ENCODE results near the gene SP8. TPM values are rescaled to one million over a fixed set of nuclear protein-coding genes. Genes with fewer than 3 reads are reported as not detected.

Gene SP8
- total RNA-seq, 1 experiment from 2014 or later = not detected

DNA sequence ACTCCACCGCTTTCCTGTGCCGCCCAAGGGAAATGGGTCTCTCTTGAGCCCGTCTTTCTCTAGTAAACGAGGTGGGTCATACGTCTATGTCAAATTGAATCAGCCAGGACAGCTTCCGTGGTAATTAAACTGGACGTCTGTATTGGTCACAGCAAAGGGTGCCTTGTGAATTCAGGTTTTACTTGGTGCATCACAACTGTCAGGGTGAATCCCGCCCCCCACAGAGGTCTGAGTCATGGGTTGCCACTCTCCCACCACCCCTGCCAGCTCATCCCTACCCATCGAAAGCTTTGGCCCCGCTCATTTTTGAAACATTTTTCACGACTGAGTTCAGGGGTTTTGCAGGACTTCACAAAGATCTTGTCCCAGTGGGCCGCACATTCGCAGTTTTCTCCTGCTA, 8.0 kb upstream of the SP8 start:
- DNase-seq = no peak
- peaks cover 14% of the 10 kb centered on the region for H3K36me3 Mint-ChIP-seq (ENCODE audit: insufficient read depth, unreplicated experiment)
- no peak overlapping the region for H3K4me3 Mint-ChIP-seq (ENCODE audit: low read depth, unreplicated experiment)
- TF ChIP-seq, protein P1, sequence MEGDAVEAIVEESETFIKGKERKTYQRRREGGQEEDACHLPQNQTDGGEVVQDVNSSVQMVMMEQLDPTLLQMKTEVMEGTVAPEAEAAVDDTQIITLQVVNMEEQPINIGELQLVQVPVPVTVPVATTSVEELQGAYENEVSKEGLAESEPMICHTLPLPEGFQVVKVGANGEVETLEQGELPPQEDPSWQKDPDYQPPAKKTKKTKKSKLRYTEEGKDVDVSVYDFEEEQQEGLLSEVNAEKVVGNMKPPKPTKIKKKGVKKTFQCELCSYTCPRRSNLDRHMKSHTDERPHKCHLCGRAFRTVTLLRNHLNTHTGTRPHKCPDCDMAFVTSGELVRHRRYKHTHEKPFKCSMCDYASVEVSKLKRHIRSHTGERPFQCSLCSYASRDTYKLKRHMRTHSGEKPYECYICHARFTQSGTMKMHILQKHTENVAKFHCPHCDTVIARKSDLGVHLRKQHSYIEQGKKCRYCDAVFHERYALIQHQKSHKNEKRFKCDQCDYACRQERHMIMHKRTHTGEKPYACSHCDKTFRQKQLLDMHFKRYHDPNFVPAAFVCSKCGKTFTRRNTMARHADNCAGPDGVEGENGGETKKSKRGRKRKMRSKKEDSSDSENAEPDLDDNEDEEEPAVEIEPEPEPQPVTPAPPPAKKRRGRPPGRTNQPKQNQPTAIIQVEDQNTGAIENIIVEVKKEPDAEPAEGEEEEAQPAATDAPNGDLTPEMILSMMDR (IDR thresholded peaks at IDR 0.05; ENCODE audit: unreplicated experiment) = no peak
- H3K9me3 Mint-ChIP-seq (ENCODE audit: low read depth, unreplicated experiment) = no peaks in the 10 kb centered on the region
- no peak overlapping the region for H3K27ac Mint-ChIP-seq (ENCODE audit: unreplicated experiment)
- peaks cover 15% of the 10 kb centered on the region for H3K4me1 Mint-ChIP-seq (ENCODE audit: low read depth, unreplicated experiment)
- CTCF ChIA-PET = no interaction called here
- H3K27me3 Mint-ChIP-seq (ENCODE audit: unreplicated experiment) = peaks cover 97% of the 10 kb centered on the region
- intact Hi-C loops (cut with micrococcal nuclease; ENCODE audit: unreplicated experiment) = no loop called here
- no TSS peak for BruUV-seq (replicated peaks)

DNA sequence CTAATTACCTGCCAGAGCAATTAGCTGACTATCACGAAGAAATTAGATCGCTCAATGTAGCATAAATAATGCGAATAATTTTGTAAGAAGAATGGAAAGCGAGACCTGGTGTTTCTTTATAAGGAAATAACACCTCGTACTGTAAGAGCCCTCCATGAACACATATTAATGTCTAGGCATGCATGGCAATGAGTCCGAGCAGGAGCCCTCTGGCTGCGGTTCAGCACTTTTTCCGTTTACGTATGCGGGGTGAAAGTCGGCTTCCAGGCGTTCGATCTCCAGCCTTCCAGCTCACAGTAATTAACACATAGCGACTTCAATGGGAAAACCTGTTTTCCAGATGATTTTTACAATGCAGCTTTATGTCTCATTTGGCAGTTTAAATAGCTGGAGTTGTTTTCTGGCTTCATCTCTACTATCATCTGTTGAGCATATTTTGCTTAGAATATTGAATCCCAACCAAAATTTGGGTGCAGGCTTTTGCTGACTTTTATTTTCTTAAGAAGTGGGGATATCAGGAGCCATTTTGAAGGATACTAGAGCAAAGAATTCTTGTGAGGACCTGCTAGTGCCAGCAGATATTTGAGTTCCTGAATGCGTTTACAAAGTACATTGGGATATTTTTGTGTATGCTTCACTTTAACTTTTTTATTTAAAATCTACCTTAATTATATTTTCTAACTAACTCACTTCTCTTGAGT, 7.2 kb upstream of the SP8 start:
- H3K27ac Mint-ChIP-seq (ENCODE audit: unreplicated experiment) = no peak overlapping the region
- H3K36me3 Mint-ChIP-seq (ENCODE audit: insufficient read depth, unreplicated experiment) = peaks cover 13% of the 10 kb centered on the region
- peaks cover 15% of the 10 kb centered on the region for H3K4me1 Mint-ChIP-seq (ENCODE audit: low read depth, unreplicated experiment)
- TF ChIP-seq, protein P1 (IDR thresholded peaks at IDR 0.05; ENCODE audit: unreplicated experiment) = no peak
- peaks cover 97% of the 10 kb centered on the region for H3K27me3 Mint-ChIP-seq (ENCODE audit: unreplicated experiment)
- intact Hi-C loops (cut with micrococcal nuclease; ENCODE audit: unreplicated experiment) = no loop called here
- H3K4me3 Mint-ChIP-seq (ENCODE audit: low read depth, unreplicated experiment) = no peak overlapping the region
- H3K9me3 Mint-ChIP-seq (ENCODE audit: low read depth, unreplicated experiment) = no peaks in the 10 kb centered on the region
- no peak for DNase-seq
- CTCF ChIA-PET = no interaction called here
- BruUV-seq (replicated peaks) = no TSS peak

DNA sequence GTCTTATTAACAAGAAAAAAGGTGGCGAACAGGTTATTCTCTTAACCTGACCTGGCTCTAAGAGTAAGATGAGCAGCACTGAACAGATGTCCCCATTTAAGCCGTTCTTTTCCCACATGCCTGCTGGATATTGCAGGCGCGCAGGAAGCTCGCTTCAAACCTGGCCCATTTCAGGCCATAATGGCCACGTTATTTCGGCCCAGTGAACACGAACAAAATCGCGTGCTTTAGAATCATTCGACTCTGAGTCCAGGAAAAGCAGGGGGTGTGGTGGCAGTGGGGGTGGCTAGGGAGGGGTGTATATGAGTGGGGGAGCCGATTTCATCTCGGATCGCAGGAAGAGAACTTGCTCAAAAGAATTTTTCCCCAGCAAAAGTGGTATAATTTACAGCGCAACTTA, 6.6 kb upstream of the SP8 start:
- Mint-ChIP-seq H3K36me3 (ENCODE audit: insufficient read depth, unreplicated experiment) (peaks cover 10% of the 10 kb centered on the region), H3K27me3 (ENCODE audit: unreplicated experiment) (peaks cover 99% of the 10 kb centered on the region), H3K4me1 (ENCODE audit: low read depth, unreplicated experiment) (peaks cover 15% of the 10 kb centered on the region), H3K9me3 (ENCODE audit: low read depth, unreplicated experiment) (no peaks in the 10 kb centered on the region), H3K27ac (ENCODE audit: unreplicated experiment) (no peak overlapping the region), H3K4me3 (ENCODE audit: low read depth, unreplicated experiment) (no peak overlapping the region)
- DNase-seq = no peak
- TF ChIP-seq, protein P1 (IDR thresholded peaks at IDR 0.05; ENCODE audit: unreplicated experiment) = no peak
- BruUV-seq (replicated peaks) = no TSS peak
- CTCF ChIA-PET = interaction anchor here (0.6 to 0.7 kb wide), 2 partner anchors 1022 to 1206 kb away, joined by 3 to 6 read pairs; no protein-coding TSS in a partner anchor
- intact Hi-C loops (cut with micrococcal nuclease; ENCODE audit: unreplicated experiment) = no loop called here

DNA sequence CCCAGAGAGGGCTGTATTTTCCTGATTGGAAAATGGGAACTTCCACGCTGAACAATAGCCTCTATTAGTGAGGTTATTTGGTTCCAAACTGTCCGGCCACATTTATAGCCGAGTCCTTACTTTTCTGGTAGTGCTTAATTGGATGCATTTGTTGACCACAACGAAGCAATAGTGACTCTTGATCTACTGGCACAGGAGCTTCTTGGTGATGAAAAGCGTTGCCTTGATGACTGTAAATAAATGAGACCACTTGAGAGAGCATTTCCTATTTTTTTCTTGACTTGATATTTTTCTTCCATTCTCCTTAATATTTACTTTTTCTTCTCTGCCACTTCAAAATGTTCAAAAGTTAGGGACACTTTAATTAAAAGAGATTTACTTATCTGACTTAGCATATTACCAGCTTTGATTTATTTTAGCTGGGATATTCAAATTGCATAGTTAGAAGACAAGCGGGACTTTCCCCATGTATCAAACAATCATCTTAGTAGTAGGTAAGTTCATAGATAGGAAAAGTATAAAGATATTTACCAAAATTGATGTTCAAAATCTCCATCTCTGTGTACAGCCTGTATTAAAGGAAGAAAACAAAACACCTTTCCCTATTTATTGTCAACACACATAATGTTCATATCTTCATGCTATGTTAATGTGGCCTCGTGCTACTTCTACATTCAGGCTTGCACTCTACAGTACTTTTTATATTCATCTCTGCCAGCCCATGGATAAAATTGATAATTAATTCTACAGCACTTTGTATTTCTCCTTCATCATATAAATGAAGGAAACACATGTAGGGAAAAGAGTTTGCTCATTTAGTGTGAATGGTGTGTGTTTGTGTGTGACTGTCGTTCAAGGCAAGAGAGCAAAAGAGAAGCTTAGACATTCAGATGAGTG, 5.1 kb upstream of the SP8 start:
- no TSS peak for BruUV-seq (replicated peaks)
- H3K4me3 Mint-ChIP-seq (ENCODE audit: low read depth, unreplicated experiment) = no peak overlapping the region
- H3K4me1 Mint-ChIP-seq (ENCODE audit: low read depth, unreplicated experiment) = peaks cover 16% of the 10 kb centered on the region
- H3K27me3 Mint-ChIP-seq (ENCODE audit: unreplicated experiment) = peaks cover 100% of the 10 kb centered on the region
- TF ChIP-seq, protein P1 (IDR thresholded peaks at IDR 0.05; ENCODE audit: unreplicated experiment) = no peak
- intact Hi-C loops (cut with micrococcal nuclease; ENCODE audit: unreplicated experiment) = no loop called here
- no peak overlapping the region for H3K27ac Mint-ChIP-seq (ENCODE audit: unreplicated experiment)
- no peak for DNase-seq
- CTCF ChIA-PET = no interaction called here
- no peaks in the 10 kb centered on the region for H3K9me3 Mint-ChIP-seq (ENCODE audit: low read depth, unreplicated experiment)
- peaks cover 1% of the 10 kb centered on the region for H3K36me3 Mint-ChIP-seq (ENCODE audit: insufficient read depth, unreplicated experiment)

All from Calu3 (cell line).